Measurements from ENCODE around the gene AMH. TPM values are rescaled to one million over a fixed set of nuclear protein-coding genes. Genes with fewer than 3 reads are reported as not detected.

AMH gene
- total and polyA plus RNA-seq, 12 donors: 0.15 to 1.0 (median 0.41) TPM

- Histone ChIP-seq H3K27ac (peak overlapping the region in 6 of 10 donors; percentile 19 to 77 (median 34)), H3K4me3 (peak overlapping the region in 3 of 10 donors; percentile 4 to 26 (median 11)), H3K27me3 (no peaks in the 10 kb centered on the region), H3K4me1 (peaks cover 3 to 54% (median 16%) of the 10 kb centered on the region in 9 donors), H3K36me3 (peaks cover 0 to 5% (median 0%) of the 10 kb centered on the region in 9 donors), H3K9me3 (no peaks in the 10 kb centered on the region)
- peak; percentile 86 to 88 for DNase-seq
- intact Hi-C loops (cut with DNase I): no loop called here
- TF ChIP-seq CTCF (IDR thresholded peaks at IDR 0.05): no peak
- 50 to 58% methylated on average over 18 of the region's 18 CpGs for WGBS, 2 donors
- peak in 5 of 8 donors; percentile 19 to 40 (median 35) for ATAC-seq
These were observed 17.3 kb downstream of the AMH start for GRCh38 chr19:2266183-2266993.

- no peak for ATAC-seq
- Histone ChIP-seq H3K36me3 (peaks cover 0 to 26% (median 14%) of the 10 kb centered on the region in 9 donors), H3K4me1 (peaks cover 14 to 68% (median 37%) of the 10 kb centered on the region in 9 donors), H3K27me3 (no peaks in the 10 kb centered on the region), H3K27ac (peak overlapping the region in 5 of 10 donors; percentile 99 to 100 (median 99)), H3K4me3 (peak overlapping the region in 8 of 10 donors; percentile 95 to 100 (median 100)), H3K9me3 (no peaks in the 10 kb centered on the region)
- WGBS, 2 donors: 87 to 92% methylated on average over 4 of the region's 4 CpGs
- TF ChIP-seq CTCF (IDR thresholded peaks at IDR 0.05): no peak
- intact Hi-C loops (cut with DNase I): loop anchor here in 1 of 10 donors (2.0 kb wide), 2 partner anchors 32 to 106 kb away; partner anchors contain the start of genes DOT1L, PLEKHJ1 and SF3A2
- DNase-seq: no peak
These were observed 19.3 kb downstream of the AMH start for GRCh38 chr19:2268480-2268830.

GRCh38 chr19:2268861-2269243 is 19.7 kb downstream of the AMH start:
- Histone ChIP-seq H3K4me1 (peaks cover 15 to 71% (median 41%) of the 10 kb centered on the region in 9 donors), H3K27ac (peak overlapping the region in 9 of 10 donors; percentile 19 to 100 (median 99)), H3K4me3 (peak overlapping the region; percentile 19 to 100 (median 100)), H3K27me3 (no peaks in the 10 kb centered on the region), H3K36me3 (peaks cover 0 to 26% (median 14%) of the 10 kb centered on the region in 9 donors), H3K9me3 (no peaks in the 10 kb centered on the region)
- DNase-seq: no peak
- WGBS, 2 donors: 1 to 2% methylated on average over 19 of the region's 19 CpGs
- intact Hi-C loops (cut with DNase I): loop anchor here in 2 of 10 donors (1.0 to 2.0 kb wide), 3 partner anchors 32 to 106 kb away; partner anchors contain the start of genes PLEKHJ1 (in 2 of the 2), SF3A2 (in 2 of the 2) and DOT1L (in 1 of the 2)
- no peak for TF ChIP-seq CTCF (IDR thresholded peaks at IDR 0.05)
- ATAC-seq: no peak
